Psoas muscle (tissue), 8 donors: ENCODE measurements around the gene FBXW12. TPM values are rescaled to one million over a fixed set of nuclear protein-coding genes. Genes with fewer than 3 reads are reported as not detected.
A peak's percentile ranks its signal among the peaks of the same experiment; 100 is the strongest.

Experiments used
- ATAC-seq, 4 donors: fragments of 200-7000 bp; cut with Tn5 transposase; one replicate each; pipeline ENCODE4 v1.9.1; 2020; ENCODE audit warnings: moderate library complexity in 3 of 4, mild to moderate bottlenecking in 2 of 4
- DNase-seq, 2 donors: peaks; one replicate each; pipeline ENCODE4 v3.0.0-alpha.2; 2020
- H3K27ac ChIP-seq: fragments of 200-600 bp; one replicate; pipeline ENCODE4 v1.8.0; 2022
- H3K27me3 ChIP-seq, 3 donors: fragments of 200-600 bp in 1 of 3; one replicate each; pipeline versions ENCODE4 v1.6.1 to v1.8.0; 2013 to 2022; ENCODE audit warnings: low read length in 2 of 3, mild to moderate bottlenecking in 2 of 3, moderate library complexity in 1 of 3; ENCODE audit not compliant: insufficient read depth in 3 of 3
- H3K36me3 ChIP-seq, 2 donors: fragments of 200-600 bp in 1 of 2; one replicate each; pipeline versions ENCODE4 v1.6.1 to v1.8.0; 2013 to 2022; ENCODE audit warnings: low read depth in 1 of 2, mild to moderate bottlenecking in 1 of 2, moderate library complexity in 1 of 2; ENCODE audit not compliant: insufficient read depth in 1 of 2
- H3K4me1 ChIP-seq: fragments of 200-600 bp; one replicate; pipeline ENCODE4 v1.8.0; 2022
- H3K4me3 ChIP-seq: fragments of 200-600 bp; one replicate; pipeline ENCODE4 v1.8.0; 2022; ENCODE audit warnings: mild to moderate bottlenecking
- H3K9me3 ChIP-seq: fragments of 200-600 bp; one replicate; pipeline ENCODE4 v1.8.0; 2022
- CTCF ChIP-seq: fragments of 200-600 bp; IDR thresholded peaks from one replicate; pipeline ENCODE4 v1.8.0; 2022; ENCODE audit warnings: antibody characterized with exemption
- WGBS, 3 donors: extraction: QIAGEN DNeasy Blood & Tissue Kit; methylation state at CpG; one replicate each; pipeline versions ENCODE4 v1.1.6 to v1.1.7; 2013; 5-methylcytosine and 5-hydroxymethylcytosine counted together
- intact Hi-C, 2 donors: fragments of 100-400 bp; cut with DNase I; formaldehyde crosslinking; loops; one replicate each; pipeline versions ENCODE4 v1.11.0 to v1.14.2; 2022
- polyA plus RNA-seq, 3 donors: library from polyadenylated mRNA; stranded (reverse); fragments of 200-250 nt; gene quantifications; one replicate each; pipeline ENCODE4 v1.2.3, GENCODE V29; 2013
- total RNA-seq, 4 donors: library from RNA; stranded (reverse); fragmentation: NEBNext Ultra II Directional in 2 of 4; extraction: Animal tissue kit (Norgen Biotek cat#: 25700) in 2 of 4; gene quantifications; one replicate each; pipeline versions ENCODE4 v1.2.1 to v1.2.4, GENCODE V29; 2021 to 2023
- donor health status: healthy with polysubstance abuse.
- donor health status: DM: no; HTN: no; CAD: no; lungs with moderate emphysema.
- donor health status: Bipolar disorder and iron deficiency.
- donor health status: healthy.
- donor health status: DM: yes; HTN: yes; CAD: no.
- donor health status: DM: no; HTN: no; CAD: no.
- donor health status: DM: no; HTN: no; CAD: no.
- donor health status: DM: yes; HTN: yes; CAD: no.

FBXW12 gene
- total and polyA plus RNA-seq, 7 donors = 0.01 TPM; not detected in 6

GRCh38 chr3:48429317-48429959 is 57.4 kb downstream of the FBXW12 start:
- WGBS, 3 donors = 1% methylated on average over 37 to 86 of the region's 86 CpGs
- ATAC-seq = peak; percentile 60 to 76 (median 68)
- H3K27ac ChIP-seq = peak overlapping the region; percentile 46
- H3K27me3 ChIP-seq = peaks cover 0 to 17% (median 4%) of the 10 kb centered on the region in 3 donors
- intact Hi-C loops = no loop called here
- no peaks in the 10 kb centered on the region for H3K9me3 ChIP-seq
- peak; percentile 63 to 76 for DNase-seq
- H3K4me1 ChIP-seq = peaks cover 4% of the 10 kb centered on the region
- peaks cover 3 to 27% of the 10 kb centered on the region in 2 donors for H3K36me3 ChIP-seq
- peak overlapping the region; percentile 84 for H3K4me3 ChIP-seq
- TF ChIP-seq CTCF = no peak

DNA sequence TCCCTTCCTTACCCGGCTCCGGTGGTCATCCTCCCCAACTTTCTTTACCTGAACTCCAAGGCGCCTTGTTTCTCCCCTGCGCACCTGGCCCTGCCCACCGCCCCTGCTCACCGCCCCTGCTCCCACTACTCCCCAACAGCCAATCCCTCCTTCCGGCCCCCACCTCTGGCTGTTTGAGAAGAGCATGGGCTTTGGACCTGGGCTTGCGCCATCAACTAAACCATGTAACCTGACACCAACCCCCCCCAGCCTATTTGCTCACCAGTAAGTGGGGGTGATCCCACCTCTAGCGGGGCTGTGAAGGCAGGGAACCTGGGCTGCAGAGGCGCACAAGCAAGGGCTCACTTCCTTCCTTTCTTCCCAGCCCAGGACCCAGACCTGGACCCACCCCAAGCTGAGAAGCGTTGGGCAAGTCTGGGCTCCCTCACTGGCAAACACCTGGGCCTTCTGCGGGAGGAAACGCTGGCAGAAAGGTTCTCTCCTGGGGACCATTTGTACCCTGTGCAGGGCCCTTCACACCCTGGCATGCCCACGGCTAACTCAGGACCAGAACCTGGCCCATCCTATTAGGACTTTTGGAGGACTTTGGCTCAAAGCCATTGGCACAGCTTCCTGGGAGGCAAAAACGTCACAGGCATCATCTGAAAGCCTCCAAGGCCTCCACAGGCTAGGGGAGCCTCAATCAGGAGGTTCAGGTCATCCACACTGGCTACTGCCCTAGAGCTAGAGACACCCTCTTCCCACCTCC is 58.1 kb downstream of the FBXW12 start, which contains the start of gene PLXNB1:
PLXNB1 (minus strand) TSS at position 127 of the 748 bp plus-strand sequence. CDS start 5,475 bp downstream, outside the sequence.
- WGBS, 3 donors = 18 to 21% (median 19%) methylated on average over 15 of the region's 15 CpGs
- Histone ChIP-seq H3K27me3 (peaks cover 0 to 11% (median 3%) of the 10 kb centered on the region in 3 donors), H3K4me1 (peaks cover 4% of the 10 kb centered on the region), H3K4me3 (peak within 1 kb of the TSS; percentile 84), H3K27ac (peak within 1 kb of the TSS; percentile 46), H3K9me3 (no peaks in the 10 kb centered on the region), H3K36me3 (peaks cover 3 to 27% of the 10 kb centered on the region in 2 donors)
- intact Hi-C loops = loop anchor here in 1 of 2 donors (5.0 kb wide), 1 partner anchor 198 kb away; no protein-coding TSS in a partner anchor
- ATAC-seq (peak in 3 of 4 donors; percentile 31 to 41 (median 38)), DNase-seq (peak; percentile 53 to 67)
- no peak for TF ChIP-seq CTCF

- H3K4me1 ChIP-seq = peaks cover 4% of the 10 kb centered on the region
- DNase-seq = no peak
These were observed 58.7 kb downstream of the FBXW12 start for GRCh38 chr3:48430708-48431101.

More at GRCh38 chr3:48430708-48431101, 58.7 kb downstream of the FBXW12 start:
- H3K36me3 ChIP-seq = peaks cover 3 to 27% of the 10 kb centered on the region in 2 donors
- ATAC-seq = no peak
- H3K27ac ChIP-seq = no peak overlapping the region
- no peaks in the 10 kb centered on the region for H3K9me3 ChIP-seq
- WGBS, 3 donors = 70 to 100% (median 80%) methylated on average over 1 of the region's 1 CpG
- peaks cover 0 to 8% (median 2%) of the 10 kb centered on the region in 3 donors for H3K27me3 ChIP-seq
- no peak for TF ChIP-seq CTCF
- intact Hi-C loops = loop anchor here in 1 of 2 donors (5.0 kb wide), 1 partner anchor 198 kb away; no protein-coding TSS in a partner anchor
- no peak overlapping the region for H3K4me3 ChIP-seq
